CD4-positive, alpha-beta T cell treated with Interleukin-1 beta for 1 hour (primary cell): Measurements from ENCODE around the gene GATD1.
A peak's percentile ranks its signal among the peaks of the same experiment; 100 is the strongest.

Experiments
- DNase-seq, 2 donors: peaks; one replicate each; pipeline ENCODE4 v3.0.0-alpha.2; 2020 to 2022

The GATD1 gene

GRCh38 chr11:811446-812245 lies 34.4 kb upstream of the GATD1 start:
- DNase-seq: no peak

GRCh38 chr11:810040-810567 lies 32.8 kb upstream of the GATD1 start:
- no peak for DNase-seq

GRCh38 chr11:809287-810039 lies 32.2 kb upstream of the GATD1 start, which contains the start of gene RPLP2:
TSS of gene RPLP2 (plus strand) at chr11:809967. CDS start at chr11:810235, 268 bp downstream.
- DNase-seq: peak; percentile 97

- peak; percentile 38 to 66 for DNase-seq
Measured at GRCh38 chr11:808427-809286, 31.4 kb upstream of the GATD1 start.

GRCh38 chr11:804599-804964 lies 27.3 kb upstream of the GATD1 start:
- DNase-seq: no peak

- DNase-seq: no peak
Measured at GRCh38 chr11:803770-804598, 26.7 kb upstream of the GATD1 start.

GRCh38 chr11:803467-803742 lies 26.1 kb upstream of the GATD1 start:
- DNase-seq: no peak

- DNase-seq: no peak
Measured at GRCh38 chr11:802693-803466, 25.6 kb upstream of the GATD1 start.

- DNase-seq: no peak
Measured at GRCh38 chr11:802018-802617, 24.8 kb upstream of the GATD1 start.

- DNase-seq: no peak
Measured at GRCh38 chr11:801097-801780, 24.0 kb upstream of the GATD1 start.

GRCh38 chr11:800473-800872 lies 23.2 kb upstream of the GATD1 start:
- no peak for DNase-seq

- no peak for DNase-seq
Measured at GRCh38 chr11:799641-800316, 22.5 kb upstream of the GATD1 start.

- peak; percentile 79 to 85 for DNase-seq
Measured at GRCh38 chr11:798093-798713, 20.9 kb upstream of the GATD1 start, which contains the start of gene SLC25A22. TSS of gene SLC25A22 (minus strand) at chr11:798281. CDS start at chr11:795006, 3,275 bp downstream.

GRCh38 chr11:797296-798092 lies 20.2 kb upstream of the GATD1 start:
- DNase-seq: peak; percentile 87

GRCh38 chr11:796565-797295 lies 19.4 kb upstream of the GATD1 start:
- DNase-seq: no peak

GRCh38 chr11:795634-796564 lies 18.6 kb upstream of the GATD1 start:
- DNase-seq: peak; percentile 81 to 82
